A549 (cell line): Measurements from ENCODE around the gene SDS.

Source experiments
- CEBPB ChIP-seq, 2 experiments: fragments of >200 bp in 1 of 2; sonication (Bioruptor Twin) in 1 of 2; formaldehyde crosslinking in 1 of 2; IDR thresholded peaks; 2 replicates each; pipeline ENCODE4 v1.6.1; 2012 to 2016
- HDAC2 ChIP-seq: fragments of 200-600 bp; sonication (generic); IDR thresholded peaks from 2 replicates; pipeline ENCODE4 v1.6.1; 2016
- RCOR1 ChIP-seq: fragments of 150-350 bp; IDR thresholded peaks from 2 replicates; pipeline ENCODE4 v1.6.1; 2014; ENCODE audit warnings: antibody characterized with exemption, low read length, low read depth
- TF ChIP-seq, protein P1 (sequence below): fragments of 450-650 bp; IDR thresholded peaks from 2 replicates; pipeline ENCODE4 v1.6.1; 2014; ENCODE audit warnings: antibody characterized with exemption
- TF ChIP-seq, protein P2 (sequence below): fragments of >200 bp; sonication (Bioruptor Twin); formaldehyde crosslinking; IDR thresholded peaks from 3 replicates; pipeline ENCODE4 v1.5.1; 2016

DNA sequence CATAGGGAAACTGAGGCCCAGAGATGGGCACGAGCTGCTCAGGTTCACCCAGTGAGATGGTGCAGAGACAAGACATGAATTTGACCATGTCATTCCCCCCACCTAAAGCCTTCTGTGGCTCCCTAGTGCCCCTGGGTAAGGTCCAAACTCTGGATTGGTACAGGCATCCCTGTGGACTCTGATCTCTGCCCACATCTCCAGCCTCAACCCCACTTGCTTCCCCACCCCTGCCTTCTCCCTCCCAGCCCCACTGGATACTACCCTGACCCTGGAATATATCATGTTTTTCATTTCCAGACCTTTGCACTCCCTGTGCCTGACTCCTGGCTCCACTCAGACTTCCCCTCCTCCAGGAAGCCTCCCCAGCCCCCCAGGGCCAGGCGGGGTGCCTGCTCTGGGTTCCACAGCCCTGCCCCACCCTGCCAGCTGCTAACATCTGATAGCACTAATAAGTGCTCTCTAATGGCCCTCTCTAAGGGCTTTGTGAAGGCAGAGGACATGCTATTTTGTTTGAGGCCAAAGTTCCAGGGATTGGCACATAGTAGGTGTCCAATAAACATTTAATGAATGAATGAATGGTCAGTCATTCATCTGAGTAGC, 17.4 kb upstream of the SDS start:
- TF ChIP-seq CEBPB (IDR thresholded peaks at IDR 0.05) (no peak), RCOR1 (no peak), HDAC2 (no peak)
- TF ChIP-seq, protein P1, sequence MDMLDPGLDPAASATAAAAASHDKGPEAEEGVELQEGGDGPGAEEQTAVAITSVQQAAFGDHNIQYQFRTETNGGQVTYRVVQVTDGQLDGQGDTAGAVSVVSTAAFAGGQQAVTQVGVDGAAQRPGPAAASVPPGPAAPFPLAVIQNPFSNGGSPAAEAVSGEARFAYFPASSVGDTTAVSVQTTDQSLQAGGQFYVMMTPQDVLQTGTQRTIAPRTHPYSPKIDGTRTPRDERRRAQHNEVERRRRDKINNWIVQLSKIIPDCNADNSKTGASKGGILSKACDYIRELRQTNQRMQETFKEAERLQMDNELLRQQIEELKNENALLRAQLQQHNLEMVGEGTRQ: no peak
- TF ChIP-seq, protein P2, sequence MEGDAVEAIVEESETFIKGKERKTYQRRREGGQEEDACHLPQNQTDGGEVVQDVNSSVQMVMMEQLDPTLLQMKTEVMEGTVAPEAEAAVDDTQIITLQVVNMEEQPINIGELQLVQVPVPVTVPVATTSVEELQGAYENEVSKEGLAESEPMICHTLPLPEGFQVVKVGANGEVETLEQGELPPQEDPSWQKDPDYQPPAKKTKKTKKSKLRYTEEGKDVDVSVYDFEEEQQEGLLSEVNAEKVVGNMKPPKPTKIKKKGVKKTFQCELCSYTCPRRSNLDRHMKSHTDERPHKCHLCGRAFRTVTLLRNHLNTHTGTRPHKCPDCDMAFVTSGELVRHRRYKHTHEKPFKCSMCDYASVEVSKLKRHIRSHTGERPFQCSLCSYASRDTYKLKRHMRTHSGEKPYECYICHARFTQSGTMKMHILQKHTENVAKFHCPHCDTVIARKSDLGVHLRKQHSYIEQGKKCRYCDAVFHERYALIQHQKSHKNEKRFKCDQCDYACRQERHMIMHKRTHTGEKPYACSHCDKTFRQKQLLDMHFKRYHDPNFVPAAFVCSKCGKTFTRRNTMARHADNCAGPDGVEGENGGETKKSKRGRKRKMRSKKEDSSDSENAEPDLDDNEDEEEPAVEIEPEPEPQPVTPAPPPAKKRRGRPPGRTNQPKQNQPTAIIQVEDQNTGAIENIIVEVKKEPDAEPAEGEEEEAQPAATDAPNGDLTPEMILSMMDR: no peak
